NCI-H446 treated with DMSO at 0.1 percent for 48 hours (cell line): ENCODE data around the gene DPH3.

ENCODE experiments used
- DNase-seq: peaks from one replicate; lab custom pipeline; 2025; lab: John Stamatoyannopoulos, UW

Gene DPH3

DNA sequence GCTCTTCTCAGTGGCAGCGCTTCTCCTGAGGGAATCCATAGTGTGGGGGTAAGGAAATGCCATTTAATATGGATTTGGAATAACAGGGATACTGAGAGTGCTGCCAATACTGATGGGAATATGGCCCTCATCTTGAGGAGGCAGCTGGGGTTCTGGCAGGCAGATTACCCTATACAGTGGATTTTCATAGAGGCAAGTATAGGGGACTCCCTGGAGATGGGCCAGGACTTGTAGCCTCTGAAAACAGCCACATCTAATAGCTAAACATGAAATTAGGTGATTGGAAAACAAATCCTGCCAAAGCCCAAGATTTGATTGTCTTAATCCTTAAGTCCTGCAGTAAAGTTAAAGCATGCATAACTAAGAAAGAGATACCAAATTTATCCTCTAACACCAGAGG is 30.9 kb downstream of the DPH3 start:
- DNase-seq = no peak

DNA sequence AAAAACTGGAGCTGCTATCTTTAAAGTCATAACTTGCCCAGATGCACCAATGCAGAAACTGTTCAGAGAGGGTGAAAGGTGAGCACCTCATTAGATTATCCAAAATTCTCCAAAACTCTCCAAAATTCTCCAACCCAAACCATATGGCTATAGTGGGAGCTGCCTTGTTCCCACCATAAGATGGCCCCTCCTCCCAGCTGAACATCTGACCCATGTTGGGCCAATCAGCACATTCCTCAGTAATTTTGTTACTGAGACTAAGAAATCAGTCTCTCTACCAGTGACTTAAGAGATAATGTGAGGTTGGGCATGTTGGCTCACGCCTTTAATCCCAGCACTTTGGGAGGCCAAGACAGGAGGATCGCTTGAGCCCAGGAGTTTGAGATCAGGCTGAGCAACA is 32.8 kb downstream of the DPH3 start:
- DNase-seq = no peak

DNA sequence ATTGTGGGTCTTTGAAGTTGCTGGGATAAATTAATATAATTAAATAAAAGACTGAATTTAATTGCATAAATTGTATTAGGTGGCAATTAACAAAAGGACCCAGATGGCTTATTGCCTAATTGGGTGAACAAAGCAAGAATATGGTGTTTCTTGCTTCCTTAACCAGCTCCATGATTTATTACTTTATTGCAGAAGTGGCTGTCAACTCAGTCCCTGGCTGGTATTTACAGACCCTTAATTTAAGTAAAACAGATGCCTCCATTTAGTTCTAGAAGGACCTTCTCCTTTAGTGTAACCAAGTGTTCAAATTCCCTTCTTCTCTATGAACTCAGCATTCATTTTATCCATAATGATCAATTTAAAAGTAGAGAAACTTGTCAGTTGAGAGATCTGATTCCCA is 35.1 kb downstream of the DPH3 start:
- peak; percentile 54 for DNase-seq

DNA sequence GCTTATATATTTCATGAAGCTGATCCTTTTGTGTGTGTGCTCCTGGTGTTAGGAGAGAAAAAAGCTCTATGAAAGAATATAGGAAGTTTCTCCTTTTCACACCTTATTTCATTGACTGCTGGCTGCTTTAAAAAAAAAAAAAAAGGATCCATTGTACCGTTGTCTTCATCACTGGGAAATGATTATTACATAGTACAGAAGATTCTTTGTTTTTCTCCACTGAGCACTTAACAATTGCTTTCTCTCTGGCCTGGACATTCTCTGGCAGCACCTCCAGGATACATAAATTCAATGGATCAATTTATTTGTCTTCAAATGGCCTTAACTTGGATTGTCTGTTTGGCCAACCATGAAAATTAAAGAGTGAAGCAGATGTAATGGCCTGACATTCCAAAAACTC is 37.2 kb downstream of the DPH3 start:
- peak; percentile 36 for DNase-seq

DNA sequence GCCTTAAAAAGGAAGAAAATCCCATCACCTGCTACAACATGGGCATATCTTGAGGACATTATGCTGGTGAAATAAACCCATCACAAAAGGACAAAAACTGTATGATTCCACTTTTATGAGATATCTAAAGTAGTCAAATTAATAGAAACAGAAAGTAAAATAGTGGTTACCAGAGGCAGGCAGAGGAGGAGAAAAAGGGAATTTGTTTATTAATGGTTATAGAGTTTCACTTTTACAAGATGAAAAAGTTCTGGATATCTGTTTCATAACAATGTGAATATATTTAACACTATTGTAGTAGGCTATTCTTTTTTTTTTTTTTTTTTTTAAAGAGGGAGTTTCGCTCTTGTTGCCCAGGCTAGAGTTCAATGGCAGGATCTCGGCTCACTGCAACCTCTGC is 40.4 kb downstream of the DPH3 start:
- DNase-seq = no peak

DNA sequence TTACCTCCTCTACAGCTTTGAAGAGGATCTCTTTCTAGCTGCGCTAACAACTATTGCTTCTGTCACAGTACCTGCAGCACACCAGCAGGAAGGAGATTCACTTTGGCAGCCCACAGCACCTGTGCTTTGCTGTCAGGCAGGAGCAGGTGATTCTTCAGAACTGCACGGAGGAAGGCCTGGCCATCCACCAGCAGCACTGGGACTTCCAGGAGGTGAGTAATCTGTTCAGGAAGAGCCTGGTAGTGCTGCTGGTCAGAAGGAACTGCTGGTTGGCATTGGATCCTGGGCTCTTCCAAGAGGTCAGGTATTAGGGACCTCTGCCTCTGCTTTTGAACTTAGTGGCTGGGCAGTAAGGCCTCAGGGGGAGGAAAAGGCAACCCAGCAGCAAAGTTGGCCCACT is 42.2 kb downstream of the DPH3 start:
- no peak for DNase-seq

DNA sequence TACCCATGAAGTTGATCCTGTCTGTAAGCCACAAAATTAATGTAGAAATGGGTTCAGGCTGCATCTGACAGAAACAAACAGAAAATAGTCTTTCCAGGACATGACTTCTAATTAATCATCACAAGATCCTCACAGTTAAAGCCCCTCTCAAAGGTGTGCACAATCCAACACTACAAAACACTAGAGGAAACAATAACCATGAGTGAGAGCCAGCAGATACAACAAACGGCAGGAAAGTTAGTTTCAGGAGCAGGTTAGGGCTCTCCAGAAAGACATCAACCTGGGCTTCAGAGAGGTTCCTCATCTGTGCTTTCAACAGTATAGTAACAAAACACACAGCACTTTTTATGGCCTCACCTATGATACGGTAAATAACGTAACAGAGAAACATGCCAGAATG is 42.8 kb downstream of the DPH3 start:
- no peak for DNase-seq

DNA sequence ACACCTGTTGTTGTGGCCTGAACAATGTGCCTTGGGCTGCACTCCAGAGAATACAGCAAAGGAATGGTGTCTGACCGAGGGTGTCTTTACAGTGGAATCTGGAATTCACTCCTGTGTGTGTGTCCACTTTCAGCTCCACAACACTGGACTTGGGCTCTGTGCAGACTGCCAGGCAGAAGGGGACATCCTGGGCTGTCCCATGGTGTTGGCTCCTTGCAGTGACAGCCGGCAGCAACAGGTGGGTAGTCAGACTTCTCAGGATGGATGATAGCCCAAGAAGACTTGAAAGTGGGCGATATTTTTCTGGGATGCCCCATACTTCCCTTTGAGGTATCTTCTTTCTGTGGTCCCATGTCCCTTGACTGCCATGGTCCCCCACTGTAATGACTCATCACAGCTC is 45.0 kb downstream of the DPH3 start:
- DNase-seq = no peak

DNA sequence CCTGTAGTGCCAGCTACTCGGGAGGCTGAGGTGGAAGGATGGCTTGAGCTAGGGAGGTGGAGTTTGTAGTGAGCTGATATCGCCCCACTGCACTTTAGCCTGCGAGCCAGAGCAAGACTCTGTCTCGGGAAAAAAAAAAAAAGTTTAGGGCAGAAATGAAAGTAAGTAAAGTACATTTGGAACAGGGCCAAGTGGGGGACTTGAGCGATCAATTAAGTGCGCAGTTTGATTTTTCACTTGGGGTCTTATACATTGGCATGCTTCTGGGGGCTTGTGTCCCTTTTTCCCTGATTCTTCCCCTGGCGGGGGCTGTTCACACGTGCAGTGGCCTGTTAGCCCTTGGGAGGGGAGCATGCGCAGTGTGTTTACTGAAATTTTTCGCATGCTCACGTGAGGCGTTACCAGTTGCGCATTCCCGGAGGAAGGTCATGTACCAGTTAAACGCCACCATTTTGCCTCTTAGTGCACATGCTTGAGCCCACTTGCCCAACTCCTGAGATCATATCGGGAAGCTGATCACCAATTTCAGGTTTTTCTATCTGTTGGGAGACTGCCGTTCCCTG is 48.3 kb downstream of the DPH3 start:
- no peak for DNase-seq

DNA sequence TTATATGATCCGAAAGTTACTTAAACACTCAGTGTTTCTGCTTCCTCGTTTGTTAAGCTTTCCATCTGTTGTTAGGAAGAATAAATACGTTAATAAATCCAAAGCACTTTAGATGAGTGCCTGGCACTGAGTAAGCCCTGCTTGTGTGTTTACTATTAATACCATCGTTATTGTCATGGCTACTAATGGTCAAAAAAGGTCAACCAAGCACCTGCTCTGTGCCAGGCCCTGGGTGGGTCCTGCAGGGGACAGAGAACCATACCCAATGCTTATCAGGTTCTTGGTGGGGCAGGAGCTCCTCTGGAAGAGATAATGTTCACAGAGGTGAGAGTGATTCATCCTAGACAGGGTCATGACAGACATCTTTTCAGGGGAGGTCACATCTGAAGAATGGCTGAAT is 50.4 kb downstream of the DPH3 start:
- no peak for DNase-seq

DNA sequence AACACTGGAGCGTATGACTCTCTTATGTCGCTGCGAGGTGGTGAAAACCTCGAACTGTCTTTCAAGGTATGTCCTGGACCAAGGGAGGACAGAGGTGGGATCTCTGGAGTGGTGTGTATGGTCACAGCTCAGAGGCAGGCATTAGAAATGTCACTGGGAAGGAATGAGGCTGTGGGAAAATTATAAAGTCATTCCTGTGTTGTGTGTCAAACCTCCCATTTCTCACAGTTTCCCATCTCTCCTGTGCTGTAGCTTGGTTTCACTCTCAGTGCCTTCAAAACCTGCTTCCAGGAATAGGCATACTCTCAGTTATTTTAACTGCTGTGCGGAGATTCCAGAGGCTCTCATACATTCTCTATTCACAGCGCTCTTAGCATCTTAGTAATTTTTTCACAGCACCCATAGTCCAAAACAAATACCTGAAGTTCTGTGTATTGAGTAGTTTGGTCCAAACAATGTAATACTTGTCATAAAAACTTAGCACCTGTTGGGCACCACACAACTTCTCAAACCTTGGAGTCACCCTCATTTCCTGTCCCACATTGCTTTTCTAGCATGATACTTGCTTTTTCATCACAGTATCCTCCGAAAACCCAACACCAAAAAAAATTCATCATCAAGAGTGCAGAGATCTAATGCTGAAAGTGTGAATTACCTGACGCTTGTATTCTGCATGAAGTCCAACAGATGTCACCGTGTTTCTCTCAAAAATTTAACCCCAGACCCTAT is 53.4 kb downstream of the DPH3 start:
- DNase-seq = no peak
